HG02852 (cell line): Measurements from ENCODE around the gene VPS51.

ENCODE experiments used
- ATAC-seq: cut with Tn5 transposase; IDR thresholded peaks from one replicate; pipeline ENCODE4 v1.9.1; 2021; ENCODE audit warnings: mild to moderate bottlenecking, moderate library complexity; ENCODE audit not compliant: unreplicated experiment

The VPS51 gene

GRCh38 chr11:65095974-65096806 lies at the start of gene VPS51:
Gene VPS51 (plus strand): TSS chr11:65096214. CDS start chr11:65096251, 37 bp downstream.
- ATAC-seq = peak; percentile 76

- no peak for ATAC-seq
Measured at GRCh38 chr11:65047581-65048422, 48.2 kb upstream of the VPS51 start.

GRCh38 chr11:65051398-65051858 lies 44.6 kb upstream of the VPS51 start:
- ATAC-seq = no peak

- no peak for ATAC-seq
Measured at GRCh38 chr11:65053827-65054508, 42.0 kb upstream of the VPS51 start.

GRCh38 chr11:65055538-65055937 lies 40.5 kb upstream of the VPS51 start:
- no peak for ATAC-seq

- ATAC-seq = no peak
Measured at GRCh38 chr11:65056999-65057398, 39.0 kb upstream of the VPS51 start.

GRCh38 chr11:65057526-65057925 lies 38.5 kb upstream of the VPS51 start:
- no peak for ATAC-seq

- ATAC-seq = no peak
Measured at GRCh38 chr11:65058012-65058411, 38.0 kb upstream of the VPS51 start.

- ATAC-seq = no peak
Measured at GRCh38 chr11:65058419-65059054, 37.5 kb upstream of the VPS51 start, which contains the start of gene NAALADL1. Gene NAALADL1 (minus strand): TSS chr11:65058553. CDS start chr11:65058521, 32 bp downstream.

GRCh38 chr11:65059523-65059922 lies 36.5 kb upstream of the VPS51 start:
- no peak for ATAC-seq

GRCh38 chr11:65059959-65060824 lies 35.8 kb upstream of the VPS51 start:
- ATAC-seq = no peak

GRCh38 chr11:65060913-65061408 lies 35.1 kb upstream of the VPS51 start:
- ATAC-seq = no peak

- ATAC-seq = no peak
Measured at GRCh38 chr11:65063532-65063931, 32.5 kb upstream of the VPS51 start.

GRCh38 chr11:65064847-65065240 lies 31.2 kb upstream of the VPS51 start:
- no peak for ATAC-seq

GRCh38 chr11:65065851-65066250 lies 30.2 kb upstream of the VPS51 start:
- ATAC-seq = no peak

- ATAC-seq = no peak
Measured at GRCh38 chr11:65066315-65066714, 29.7 kb upstream of the VPS51 start.

GRCh38 chr11:65066805-65067291 lies 29.2 kb upstream of the VPS51 start:
- ATAC-seq = no peak

- ATAC-seq = no peak
Measured at GRCh38 chr11:65067446-65067845, 28.6 kb upstream of the VPS51 start.

GRCh38 chr11:65069217-65069616 lies 26.8 kb upstream of the VPS51 start:
- no peak for ATAC-seq
